ENCODE data around the gene PEMT.

The PEMT gene

GRCh38 chr17:17496189-17497064 lies 95.1 kb downstream of the PEMT start, which contains the start of gene RASD1:
TSS of gene RASD1 (minus strand) at chr17:17496395. CDS start at chr17:17496181, 214 bp downstream.
- H3K9me2 ChIP-seq (replicated peaks; ENCODE audit: insufficient read depth, low read length): no peaks in the 10 kb centered on the region
- peak within 1 kb of the TSS; percentile 100 for H3K4me2 ChIP-seq (ENCODE audit: low read depth, low read length)
- no peaks in the 10 kb centered on the region for H4K20me1 ChIP-seq (ENCODE audit: insufficient read depth, low read length)
- H3K79me2 ChIP-seq (ENCODE audit: low read length): no peaks in the 10 kb centered on the region
- H3K9ac ChIP-seq (ENCODE audit: low read length): peak within 1 kb of the TSS; percentile 65; the same call in 1 of the 2 replicates
- peak; percentile 84 for DNase-seq
- TF ChIP-seq EZH2 (optimal IDR thresholded peaks at IDR 0.05; ENCODE audit: low read depth, low read length) (no peak), CTCF (IDR thresholded peaks at IDR 0.05; ENCODE audit: low read length) (peak; percentile 88)
- H3K9me3 ChIP-seq (replicated peaks; ENCODE audit: insufficient read depth, low read length): no peaks in the 10 kb centered on the region
- H3F3A ChIP-seq (ENCODE audit: insufficient read depth, low read length): peaks cover 14% of the 10 kb centered on the region; the same call in 1 of the 2 replicates
- peaks cover 12% of the 10 kb centered on the region; the same call in 1 of the 2 replicates for H3K4me1 ChIP-seq (ENCODE audit: low read length)
- H3K27me3 ChIP-seq (replicated peaks; ENCODE audit: insufficient read depth, low read length): peaks cover 6% of the 10 kb centered on the region
- no peak within 1 kb of the TSS for H3K27ac ChIP-seq (ENCODE audit: low read length)
- peak within 1 kb of the TSS; percentile 73 for H3K4me3 ChIP-seq (ENCODE audit: low read length)
- H2AFZ ChIP-seq (ENCODE audit: low read length): peak within 1 kb of the TSS; percentile 95
- no peaks in the 10 kb centered on the region for H3K36me3 ChIP-seq (replicated peaks; ENCODE audit: insufficient read depth, low read length)

- no peaks in the 10 kb centered on the region for H3K36me3 ChIP-seq (replicated peaks; ENCODE audit: insufficient read depth, low read length)
- H3K4me3 ChIP-seq (ENCODE audit: low read length): peak overlapping the region; percentile 73
- H3K9ac ChIP-seq (ENCODE audit: low read length): no peak overlapping the region; the same call in 1 of the 2 replicates
- H3K27ac ChIP-seq (ENCODE audit: low read length): no peak overlapping the region
- H3K4me2 ChIP-seq (ENCODE audit: low read depth, low read length): peak overlapping the region; percentile 100
- no peaks in the 10 kb centered on the region for H3K9me2 ChIP-seq (replicated peaks; ENCODE audit: insufficient read depth, low read length)
- H3K27me3 ChIP-seq (replicated peaks; ENCODE audit: insufficient read depth, low read length): peaks cover 6% of the 10 kb centered on the region
- peak overlapping the region; percentile 70 for H2AFZ ChIP-seq (ENCODE audit: low read length)
- DNase-seq: no peak
- H3F3A ChIP-seq (ENCODE audit: insufficient read depth, low read length): peaks cover 14% of the 10 kb centered on the region; the same call in 1 of the 2 replicates
- no peaks in the 10 kb centered on the region for H3K9me3 ChIP-seq (replicated peaks; ENCODE audit: insufficient read depth, low read length)
- H3K79me2 ChIP-seq (ENCODE audit: low read length): no peaks in the 10 kb centered on the region
- H3K4me1 ChIP-seq (ENCODE audit: low read length): peaks cover 12% of the 10 kb centered on the region; the same call in 1 of the 2 replicates
- no peaks in the 10 kb centered on the region for H4K20me1 ChIP-seq (ENCODE audit: insufficient read depth, low read length)
- no peak for TF ChIP-seq EZH2phosphoT487 (IDR thresholded peaks at IDR 0.05; ENCODE audit: low read length)
- no peak for TF ChIP-seq CTCF (IDR thresholded peaks at IDR 0.05; ENCODE audit: low read length)
- no peak for TF ChIP-seq EZH2 (optimal IDR thresholded peaks at IDR 0.05; ENCODE audit: low read depth, low read length)
Observed at GRCh38 chr17:17495536-17496188, 95.8 kb downstream of the PEMT start.

DNA sequence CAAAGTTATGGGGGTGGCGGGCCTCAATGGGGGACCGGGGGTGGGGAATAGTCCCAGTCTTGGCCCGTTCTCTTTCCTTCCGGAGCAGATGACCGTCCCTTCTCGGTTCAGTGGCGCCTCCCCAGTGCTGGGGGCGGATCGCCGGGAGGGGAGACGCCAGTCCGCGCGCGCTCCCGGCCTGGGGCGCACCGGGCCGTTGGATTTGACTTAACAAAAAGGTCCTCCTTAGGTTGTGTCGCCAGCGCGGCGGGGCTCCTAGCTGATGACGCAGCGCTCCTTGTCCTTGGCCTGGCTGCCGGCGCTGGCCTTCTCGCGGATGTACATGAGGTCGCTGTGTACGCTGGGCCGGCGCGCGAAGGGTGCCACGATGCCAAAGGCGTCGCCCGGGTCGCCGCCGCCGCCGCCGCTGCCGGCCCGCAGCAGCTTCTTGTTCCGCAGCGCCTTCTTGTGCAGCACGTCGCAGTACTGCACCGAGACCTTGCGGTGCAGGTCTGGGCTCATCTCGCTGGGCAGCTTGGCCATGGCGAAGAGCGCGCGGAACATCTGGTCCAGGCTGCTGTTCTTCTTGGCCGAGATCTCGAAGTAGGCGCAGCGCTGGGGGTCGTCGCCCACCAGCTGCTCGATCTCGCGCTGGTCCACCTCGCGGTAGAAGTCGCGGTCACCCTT lies 96.5 kb downstream of the PEMT start:
- H2AFZ ChIP-seq (ENCODE audit: low read length): no peak overlapping the region
- H3K9ac ChIP-seq (ENCODE audit: low read length): no peak overlapping the region
- peaks cover 14% of the 10 kb centered on the region; the same call in 1 of the 2 replicates for H3F3A ChIP-seq (ENCODE audit: insufficient read depth, low read length)
- TF ChIP-seq EZH2phosphoT487 (IDR thresholded peaks at IDR 0.05; ENCODE audit: low read length) (no peak), EZH2 (optimal IDR thresholded peaks at IDR 0.05; ENCODE audit: low read depth, low read length) (no peak), CTCF (IDR thresholded peaks at IDR 0.05; ENCODE audit: low read length) (no peak)
- no peaks in the 10 kb centered on the region for H3K79me2 ChIP-seq (ENCODE audit: low read length)
- peaks cover 6% of the 10 kb centered on the region for H3K27me3 ChIP-seq (replicated peaks; ENCODE audit: insufficient read depth, low read length)
- no peaks in the 10 kb centered on the region for H3K36me3 ChIP-seq (replicated peaks; ENCODE audit: insufficient read depth, low read length)
- H3K4me3 ChIP-seq (ENCODE audit: low read length): peak overlapping the region; percentile 17; the same call in 1 of the 2 replicates
- peak overlapping the region; percentile 100; the same call in 1 of the 2 replicates for H3K4me2 ChIP-seq (ENCODE audit: low read depth, low read length)
- H3K27ac ChIP-seq (ENCODE audit: low read length): no peak overlapping the region
- H3K9me3 ChIP-seq (replicated peaks; ENCODE audit: insufficient read depth, low read length): no peaks in the 10 kb centered on the region
- no peaks in the 10 kb centered on the region for H4K20me1 ChIP-seq (ENCODE audit: insufficient read depth, low read length)
- H3K4me1 ChIP-seq (ENCODE audit: low read length): peaks cover 12% of the 10 kb centered on the region; the same call in 1 of the 2 replicates
- DNase-seq: peak; percentile 11
- no peaks in the 10 kb centered on the region for H3K9me2 ChIP-seq (replicated peaks; ENCODE audit: insufficient read depth, low read length)

Data from MM.1S (cell line).